SK-N-SH treated with all-trans-retinoic acid at 6 μM for 48 hours (cell line): ENCODE data around the gene KATNAL1.

Experiments
- ATAC-seq: fragments of 200-7000 bp; cut with Tn5 transposase; 3 replicates; pipeline ENCODE4 v1.9.1; 2020; ENCODE audit warnings: mild to moderate bottlenecking, moderate library complexity
- BACH2 ChIP-seq: fragments of 250-450 bp; sonication (Bioruptor Pico); IDR thresholded peaks from 2 replicates; pipeline ENCODE4 v1.9.0; 2021; ENCODE audit warnings: mild to moderate bottlenecking, borderline replicate concordance
- CSRNP3 ChIP-seq: fragments of 250-450 bp; sonication (Bioruptor Pico); IDR thresholded peaks from 2 replicates; pipeline ENCODE4 v1.5.1; 2021; ENCODE audit warnings: mild to moderate bottlenecking, moderate library complexity
- ESRRG ChIP-seq: fragments of 250-450 bp; sonication (Bioruptor Pico); IDR thresholded peaks from 2 replicates; pipeline ENCODE4 v1.6.1; 2021; ENCODE audit warnings: mild to moderate bottlenecking
- GLIS3 ChIP-seq: fragments of 250-450 bp; sonication (Bioruptor Pico); IDR thresholded peaks from 2 replicates; pipeline ENCODE4 v1.5.0; 2020; ENCODE audit warnings: mild to moderate bottlenecking, moderate library complexity
- ISL1 ChIP-seq: fragments of 250-450 bp; sonication (Bioruptor Pico); IDR thresholded peaks from 2 replicates; pipeline ENCODE4 v2.1.2; 2022; ENCODE audit warnings: mild to moderate bottlenecking, moderate library complexity
- OSR1 ChIP-seq: fragments of 250-450 bp; sonication (Bioruptor Pico); IDR thresholded peaks from 2 replicates; pipeline ENCODE4 v1.8.0; 2022; ENCODE audit warnings: moderate library complexity, mild to moderate bottlenecking, inconsistent platforms
- POU6F1 ChIP-seq: fragments of 250-450 bp; sonication (Bioruptor Pico); IDR thresholded peaks from 2 replicates; pipeline ENCODE4 v1.8.0; 2021; ENCODE audit warnings: low read depth, mild to moderate bottlenecking, moderate library complexity, borderline replicate concordance
- PPARA ChIP-seq: fragments of 250-450 bp; sonication (Bioruptor Pico); IDR thresholded peaks from 2 replicates; pipeline ENCODE4 v1.5.0; 2020; ENCODE audit warnings: mild to moderate bottlenecking, borderline replicate concordance
- TCF4 ChIP-seq: fragments of 250-450 bp; sonication (Bioruptor Pico); IDR thresholded peaks from 2 replicates; pipeline ENCODE4 v1.8.0; 2021; ENCODE audit warnings: mild to moderate bottlenecking, moderate library complexity, borderline replicate concordance
- TOX ChIP-seq: fragments of 250-450 bp; sonication (Bioruptor Pico); IDR thresholded peaks from 2 replicates; pipeline ENCODE4 v1.8.0; 2021; ENCODE audit warnings: mild to moderate bottlenecking, moderate library complexity, borderline replicate concordance
- TSHZ2 ChIP-seq: fragments of 250-450 bp; sonication (Bioruptor Pico); IDR thresholded peaks from 2 replicates; pipeline ENCODE4 v1.5.0; 2020; ENCODE audit warnings: mild to moderate bottlenecking, moderate library complexity
- ZFP3 ChIP-seq: fragments of 250-450 bp; sonication (Bioruptor Pico); IDR thresholded peaks from 2 replicates; pipeline ENCODE4 v1.5.0; 2020; ENCODE audit warnings: mild to moderate bottlenecking, moderate library complexity
- ZFP30 ChIP-seq: fragments of 450-650 bp; formaldehyde crosslinking; IDR thresholded peaks from 2 replicates; pipeline ENCODE4 v1.5.0; 2022; ENCODE audit warnings: mild to moderate bottlenecking, moderate library complexity
- ZNF70 ChIP-seq: fragments of 450-650 bp; formaldehyde crosslinking; IDR thresholded peaks from 2 replicates; pipeline ENCODE4 v1.5.0; 2020; ENCODE audit warnings: mild to moderate bottlenecking, moderate library complexity
- ZNF8 ChIP-seq: fragments of 450-650 bp; formaldehyde crosslinking; IDR thresholded peaks from 2 replicates; pipeline ENCODE4 v1.5.0; 2020; ENCODE audit warnings: mild to moderate bottlenecking, moderate library complexity
- TF ChIP-seq, protein P1 (sequence below): fragments of 250-450 bp; sonication (Bioruptor Pico); IDR thresholded peaks from 2 replicates; pipeline ENCODE4 v1.5.1; 2020; ENCODE audit warnings: low read depth, mild to moderate bottlenecking, moderate library complexity
- TF ChIP-seq, protein P2 (sequence below): fragments of 250-450 bp; sonication (Bioruptor Pico); IDR thresholded peaks from 2 replicates; pipeline ENCODE4 v1.8.0; 2020; ENCODE audit warnings: mild to moderate bottlenecking, moderate library complexity, borderline replicate concordance

KATNAL1 gene

GRCh38 chr13:30306762-30307193, 573 bp downstream of the KATNAL1 start:
- TF ChIP-seq TSHZ2 (CRISPR knock-in tag) (0 out of 2 replicates have a peak, but pooled peaks have one; percentile 31), CSRNP3 (CRISPR knock-in tag) (no peak), PPARA (CRISPR knock-in tag) (no peak), TCF4 (CRISPR knock-in tag) (no peak)
- ATAC-seq = peak; percentile 92

DNA sequence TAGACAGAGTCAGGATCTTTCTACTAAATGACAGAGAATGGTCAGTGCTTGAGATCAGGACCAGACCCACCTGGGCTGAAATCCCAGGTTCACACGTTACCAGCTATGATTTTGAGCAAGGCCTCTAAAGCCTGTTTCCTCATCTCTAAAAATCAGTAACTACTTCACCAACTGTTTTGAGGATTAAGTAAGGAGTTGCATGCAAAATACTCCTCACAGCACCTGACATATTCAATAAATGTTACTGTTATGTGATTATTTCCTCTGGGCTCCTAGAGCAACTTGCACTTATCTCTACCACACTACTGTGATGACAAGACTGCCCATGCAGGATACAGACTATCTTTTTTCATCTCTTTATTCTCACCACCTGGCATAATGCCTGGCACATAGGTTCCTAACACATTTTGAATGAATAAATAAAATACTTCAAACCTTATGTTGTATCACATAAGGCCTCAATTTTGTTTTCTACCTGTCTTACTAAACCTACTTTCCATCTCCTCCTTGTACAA, 1.8 kb downstream of the KATNAL1 start:
- no peak for TF ChIP-seq BACH2 (CRISPR knock-in tag)
- TF ChIP-seq ZFP3 = no peak
- no peak for TF ChIP-seq ZNF70 (CRISPR knock-in tag)
- no peak for TF ChIP-seq CSRNP3 (CRISPR knock-in tag)
- TF ChIP-seq ZNF8 (CRISPR knock-in tag) = no peak
- TF ChIP-seq, all 23 proteins: peak for 0
- no peak for ATAC-seq

DNA sequence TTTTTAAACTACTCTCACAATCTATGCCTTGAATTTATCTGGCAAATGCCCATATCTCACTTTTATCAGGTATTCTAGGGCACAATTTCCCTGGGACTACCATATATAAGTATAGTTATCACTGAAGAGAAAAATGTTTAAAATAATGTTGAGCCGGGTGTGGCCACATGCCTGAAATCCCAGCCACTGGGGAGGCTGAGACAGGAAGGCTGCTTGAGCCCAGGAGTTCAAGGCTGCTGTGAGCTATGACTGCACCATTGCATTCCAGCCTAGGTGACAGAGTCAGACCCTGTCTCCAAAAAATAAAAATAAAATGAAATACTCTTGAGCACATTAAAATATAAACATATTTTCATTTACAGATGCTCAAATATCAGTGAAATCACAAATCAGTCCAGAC, 4.1 kb downstream of the KATNAL1 start:
- TF ChIP-seq ESRRG (CRISPR knock-in tag) (no peak), CSRNP3 (CRISPR knock-in tag) (no peak), ZFP30 (CRISPR knock-in tag) (no peak), GLIS3 (CRISPR knock-in tag) (no peak), PPARA (CRISPR knock-in tag) (no peak), ISL1 (no peak), TOX (CRISPR knock-in tag) (no peak), TSHZ2 (CRISPR knock-in tag) (no peak), TCF4 (CRISPR knock-in tag) (no peak), OSR1 (CRISPR knock-in tag) (no peak), POU6F1 (no peak), ZFP3 (no peak), ZNF8 (CRISPR knock-in tag) (no peak)
- TF ChIP-seq, protein P1, sequence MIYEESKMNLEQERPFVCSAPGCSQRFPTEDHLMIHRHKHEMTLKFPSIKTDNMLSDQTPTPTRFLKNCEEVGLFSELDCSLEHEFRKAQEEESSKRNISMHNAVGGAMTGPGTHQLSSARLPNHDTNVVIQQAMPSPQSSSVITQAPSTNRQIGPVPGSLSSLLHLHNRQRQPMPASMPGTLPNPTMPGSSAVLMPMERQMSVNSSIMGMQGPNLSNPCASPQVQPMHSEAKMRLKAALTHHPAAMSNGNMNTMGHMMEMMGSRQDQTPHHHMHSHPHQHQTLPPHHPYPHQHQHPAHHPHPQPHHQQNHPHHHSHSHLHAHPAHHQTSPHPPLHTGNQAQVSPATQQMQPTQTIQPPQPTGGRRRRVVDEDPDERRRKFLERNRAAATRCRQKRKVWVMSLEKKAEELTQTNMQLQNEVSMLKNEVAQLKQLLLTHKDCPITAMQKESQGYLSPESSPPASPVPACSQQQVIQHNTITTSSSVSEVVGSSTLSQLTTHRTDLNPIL (CRISPR knock-in tag) = no peak
- TF ChIP-seq, protein P2, sequence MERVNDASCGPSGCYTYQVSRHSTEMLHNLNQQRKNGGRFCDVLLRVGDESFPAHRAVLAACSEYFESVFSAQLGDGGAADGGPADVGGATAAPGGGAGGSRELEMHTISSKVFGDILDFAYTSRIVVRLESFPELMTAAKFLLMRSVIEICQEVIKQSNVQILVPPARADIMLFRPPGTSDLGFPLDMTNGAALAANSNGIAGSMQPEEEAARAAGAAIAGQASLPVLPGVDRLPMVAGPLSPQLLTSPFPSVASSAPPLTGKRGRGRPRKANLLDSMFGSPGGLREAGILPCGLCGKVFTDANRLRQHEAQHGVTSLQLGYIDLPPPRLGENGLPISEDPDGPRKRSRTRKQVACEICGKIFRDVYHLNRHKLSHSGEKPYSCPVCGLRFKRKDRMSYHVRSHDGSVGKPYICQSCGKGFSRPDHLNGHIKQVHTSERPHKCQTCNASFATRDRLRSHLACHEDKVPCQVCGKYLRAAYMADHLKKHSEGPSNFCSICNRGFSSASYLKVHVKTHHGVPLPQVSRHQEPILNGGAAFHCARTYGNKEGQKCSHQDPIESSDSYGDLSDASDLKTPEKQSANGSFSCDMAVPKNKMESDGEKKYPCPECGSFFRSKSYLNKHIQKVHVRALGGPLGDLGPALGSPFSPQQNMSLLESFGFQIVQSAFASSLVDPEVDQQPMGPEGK = no peak

More for the DNA sequence above, 4.1 kb downstream of the KATNAL1 start:
- ATAC-seq = no peak
